GM23338 (cell line): Measurements from ENCODE around the gene CABP4. TPM values are rescaled to one million over a fixed set of nuclear protein-coding genes. Genes with fewer than 3 reads are reported as not detected.
A peak's percentile ranks its signal among the peaks of the same experiment; 100 is the strongest.

Source experiments
- ATAC-seq: fragments of 200-7000 bp; cut with Tn5 transposase; 3 replicates; pipeline ENCODE4 v1.9.1; 2020
- DNase-seq: peaks from one replicate; pipeline ENCODE4 v3.0.0-alpha.2; 2015; ENCODE audit warnings: low spot score
- H2AFZ ChIP-seq: fragments of 200-600 bp; sonication (generic); 2 replicates; pipeline ENCODE4 v1.8.0; 2016; ENCODE audit warnings: antibody characterized with exemption, mild to moderate bottlenecking, moderate library complexity
- H3F3A ChIP-seq: fragments of 200-600 bp; sonication (generic); replicated peaks from 2 replicates; pipeline ENCODE4 v1.8.0; 2017; ENCODE audit warnings: antibody characterized with exemption, mixed run types, low read depth
- H3K27ac ChIP-seq: fragments of 200-600 bp; sonication (generic); 2 replicates; pipeline ENCODE4 v1.6.1; 2016; ENCODE audit warnings: low read depth
- H3K27me3 ChIP-seq: fragments of 200-600 bp; sonication (generic); 2 replicates; pipeline ENCODE4 v1.8.0; 2016; ENCODE audit warnings: mild to moderate bottlenecking, mixed run types, moderate library complexity; ENCODE audit not compliant: insufficient read depth
- H3K36me3 ChIP-seq: fragments of 200-600 bp; sonication (generic); 2 replicates; pipeline ENCODE4 v1.8.0; 2016; ENCODE audit warnings: mild to moderate bottlenecking; ENCODE audit not compliant: insufficient read depth
- H3K4me1 ChIP-seq: fragments of 200-600 bp; sonication (generic); 2 replicates; pipeline ENCODE4 v1.8.0; 2016; ENCODE audit warnings: mild to moderate bottlenecking, moderate library complexity; ENCODE audit not compliant: insufficient read depth
- H3K4me2 ChIP-seq: fragments of 200-600 bp; sonication (generic); 2 replicates; pipeline ENCODE4 v1.7.1; 2017; ENCODE audit warnings: mixed run types
- H3K4me3 ChIP-seq: fragments of 200-600 bp; sonication (generic); 2 replicates; pipeline ENCODE4 v1.6.1; 2016; ENCODE audit warnings: mixed run types
- H3K79me2 ChIP-seq: fragments of 200-600 bp; sonication (generic); replicated peaks from 2 replicates; pipeline ENCODE4 v1.8.0; 2017; ENCODE audit warnings: mild to moderate bottlenecking; ENCODE audit not compliant: insufficient read depth
- H3K9me2 ChIP-seq: fragments of 200-600 bp; sonication (generic); 2 replicates; pipeline ENCODE4 v1.8.0; 2017; ENCODE audit not compliant: insufficient read depth
- H4K20me1 ChIP-seq: fragments of 200-600 bp; sonication (generic); replicated peaks from 2 replicates; pipeline ENCODE4 v1.8.0; 2017; ENCODE audit warnings: mild to moderate bottlenecking; ENCODE audit not compliant: insufficient read depth
- H3K27ac Mint-ChIP-seq: 2 replicates; pipeline ENCODE4 v1.8.0; 2020; ENCODE audit warnings: inconsistent platforms, mild to moderate bottlenecking, moderate library complexity, mixed read lengths
- H3K27me3 Mint-ChIP-seq: 3 replicates; pipeline ENCODE4 v1.8.0; 2022; ENCODE audit warnings: low read depth, mild to moderate bottlenecking, moderate library complexity, mixed read lengths, inconsistent platforms; ENCODE audit not compliant: insufficient read depth, poor library complexity
- H3K36me3 Mint-ChIP-seq: 3 replicates; pipeline ENCODE4 v1.8.0; 2021; ENCODE audit warnings: low read depth, mild to moderate bottlenecking, inconsistent platforms, moderate library complexity, mixed read lengths
- H3K4me1 Mint-ChIP-seq: 3 replicates; pipeline ENCODE4 v1.8.0; 2020; ENCODE audit warnings: mild to moderate bottlenecking, inconsistent platforms, mixed read lengths
- H3K4me3 Mint-ChIP-seq: 3 replicates; pipeline ENCODE4 v1.8.0; 2021; ENCODE audit warnings: moderate library complexity, mild to moderate bottlenecking, inconsistent platforms, mixed read lengths
- H3K9me3 Mint-ChIP-seq: 3 replicates; pipeline ENCODE4 v1.8.0; 2020; ENCODE audit warnings: moderate library complexity, mild to moderate bottlenecking, inconsistent platforms, mixed read lengths
- EZH2 ChIP-seq: fragments of 200-600 bp; sonication (generic); IDR thresholded peaks from one replicate; pipeline ENCODE4 v1.8.0; 2017; ENCODE audit warnings: antibody characterized with exemption, mild to moderate bottlenecking, low read depth; ENCODE audit not compliant: unreplicated experiment
- REST ChIP-seq: IDR thresholded peaks from one replicate; pipeline ENCODE4 v1.6.1; 2018; ENCODE audit warnings: antibody characterized with exemption; ENCODE audit not compliant: unreplicated experiment
- ZNF462 ChIP-seq: fragments of 250-450 bp; sonication (Bioruptor Pico); IDR thresholded peaks from 2 replicates; pipeline ENCODE4 v1.5.0; 2020; ENCODE audit warnings: mild to moderate bottlenecking, moderate library complexity
- polyA plus RNA-seq: library from polyadenylated mRNA; unstranded; fragments of >200 nt; fragmentation: Nextera tagmentation; extraction: Ambion mirVana; gene quantifications from 2 replicates; pipeline ENCODE4 v1.2.1, GENCODE V29; 2016
- total RNA-seq: library from RNA; depleted of rRNA; stranded (reverse); fragments of >200 nt; shearing (Covaris generic); gene quantifications from 2 replicates; pipeline ENCODE4 v1.2.3, GENCODE V29; 2014

CABP4 gene
- total and polyA plus RNA-seq, 2 experiments from 2014 or later: 0.28 TPM; not detected in 1

DNA sequence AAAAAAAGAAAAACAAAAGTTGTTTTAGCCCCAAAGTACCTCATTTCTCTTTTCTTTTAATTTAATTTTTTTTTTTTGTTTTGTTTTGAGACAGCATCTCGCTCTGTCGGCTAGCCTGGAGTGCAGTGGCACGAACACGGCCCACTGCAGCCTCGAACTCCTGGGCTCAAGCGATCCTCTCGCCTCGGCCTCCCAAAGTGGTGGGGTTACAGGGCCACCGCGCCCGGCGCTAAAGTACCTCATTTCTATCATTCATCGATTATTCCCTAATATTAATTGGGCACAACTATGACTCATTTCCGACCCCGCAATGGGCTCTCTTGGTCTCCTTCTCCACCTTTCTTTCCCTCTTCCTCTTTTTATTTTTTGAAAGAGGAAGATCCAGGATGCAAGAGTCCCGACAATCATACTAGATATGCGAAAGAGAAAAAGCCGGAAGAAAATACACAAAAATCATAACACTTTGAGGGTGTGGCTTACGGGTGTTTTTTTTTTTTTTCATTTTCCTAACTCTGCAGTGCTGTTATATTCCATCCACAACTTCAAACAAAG, 27.2 kb downstream of the CABP4 start:
- no peaks in the 10 kb centered on the region for H3K9me2 ChIP-seq
- H3K36me3 ChIP-seq: no peaks in the 10 kb centered on the region
- Mint-ChIP-seq H3K36me3 (peaks cover 5% of the 10 kb centered on the region; the same call in 1 of the 3 replicates), H3K4me3 (peak overlapping the region; percentile 84), H3K4me1 (peaks cover 23% of the 10 kb centered on the region), H3K27me3 (peaks cover 22% of the 10 kb centered on the region), H3K9me3 (peaks cover 8% of the 10 kb centered on the region; the same call in 2 of the 3 replicates), H3K27ac (no peak overlapping the region)
- peak overlapping the region; percentile 52 for H3K4me3 ChIP-seq
- H3K27ac ChIP-seq: no peak overlapping the region
- peak overlapping the region; percentile 67 for H2AFZ ChIP-seq
- H3K4me1 ChIP-seq: no peaks in the 10 kb centered on the region; the same call in 1 of the 2 replicates
- H3K27me3 ChIP-seq: peaks cover 8% of the 10 kb centered on the region
- peak overlapping the region; percentile 78 for H3K4me2 ChIP-seq
- ATAC-seq (no peak), DNase-seq (no peak)
- no peaks in the 10 kb centered on the region for H4K20me1 ChIP-seq
- TF ChIP-seq ZNF462: no peak
- TF ChIP-seq REST: no peak
- TF ChIP-seq EZH2: no peak
- no peaks in the 10 kb centered on the region for H3K79me2 ChIP-seq
- no peaks in the 10 kb centered on the region for H3F3A ChIP-seq
